Gastroesophageal sphincter (tissue), 3 donors: ENCODE measurements around the gene TMEM9B.

ENCODE experiments used
- CTCF ChIP-seq, 4 experiments: fragments of 200-600 bp in 2 of 4; fragments of 450-650 bp in 2 of 4; sonication (generic) in 1 of 4; IDR thresholded peaks; one replicate each; pipeline ENCODE4 v1.5.1; 2017 to 2019; ENCODE audit warnings: antibody characterized with exemption in 4 of 4, mild to moderate bottlenecking in 2 of 4, moderate library complexity in 2 of 4
- EP300 ChIP-seq: sonication (generic); formaldehyde crosslinking; IDR thresholded peaks from one replicate; pipeline ENCODE4 v1.6.1; 2017; ENCODE audit warnings: antibody characterized with exemption, mild to moderate bottlenecking
- POLR2A ChIP-seq, 2 donors: fragments of 450-650 bp; IDR thresholded peaks; one replicate each; pipeline ENCODE4 v1.6.1; 2017; ENCODE audit warnings: antibody characterized with exemption in 2 of 2, mild to moderate bottlenecking in 2 of 2, moderate library complexity in 1 of 2
- POLR2AphosphoS5 ChIP-seq: sonication (generic); formaldehyde crosslinking; IDR thresholded peaks from one replicate; pipeline ENCODE4 v1.6.1; 2017; ENCODE audit warnings: antibody characterized with exemption

- TF ChIP-seq POLR2AphosphoS5 (no peak), CTCF (IDR thresholded peaks at IDR 0.05) (no peak), POLR2A (IDR thresholded peaks at IDR 0.05) (no peak), EP300 (no peak)
Measured at GRCh38 chr11:8989453-8989852, 25.2 kb upstream of the TMEM9B start.
